Measurements from ENCODE around the gene SEPTIN6. TPM values are rescaled to one million over a fixed set of nuclear protein-coding genes. Genes with fewer than 3 reads are reported as not detected.

The SEPTIN6 gene
- total RNA-seq, 1 experiment from 2014 or later, result 31.2 TPM

DNA sequence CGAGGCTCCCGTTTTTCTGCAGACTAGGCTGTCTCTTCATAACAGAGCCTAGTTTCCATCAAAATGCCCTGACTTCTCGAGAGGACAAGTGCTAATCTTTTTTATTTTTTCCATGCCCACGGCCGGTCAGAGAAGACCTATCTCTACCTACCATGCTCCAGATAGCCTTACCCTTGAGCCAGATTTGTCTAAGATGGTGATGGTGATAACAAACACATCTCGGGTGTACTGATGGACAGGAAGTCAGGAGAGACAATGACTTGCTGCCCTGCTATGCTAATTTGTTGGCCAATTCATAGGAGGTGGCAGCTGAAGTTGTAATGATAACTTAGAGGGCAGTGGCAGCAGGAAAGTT, 44.6 kb downstream of the SEPTIN6 start:
- ChIA-PET POLR2A (no interaction called here), CTCF (no interaction called here)
- H3K27me3 ChIP-seq (ENCODE audit: control insufficient read depth, insufficient read depth, low read length), result no peaks in the 10 kb centered on the region
- H3K4me1 ChIP-seq (ENCODE audit: control insufficient read depth, insufficient read depth, low read length), result no peaks in the 10 kb centered on the region
- H3K27ac ChIP-seq (ENCODE audit: low read length), result no peak overlapping the region
- intact Hi-C loops (cut with micrococcal nuclease; ENCODE audit: unreplicated experiment), result no loop called here
- TF ChIP-seq SIN3A (IDR thresholded peaks at IDR 0.05; ENCODE audit: borderline replicate concordance, insufficient read depth, low read depth, low read length) (no peak), TCF7L2 (IDR thresholded peaks at IDR 0.05; ENCODE audit: low read depth, low read length) (no peak), POLR2AphosphoS5 (IDR thresholded peaks at IDR 0.05; ENCODE audit: low read depth, low read length) (no peak)
- TF ChIP-seq, protein P1, sequence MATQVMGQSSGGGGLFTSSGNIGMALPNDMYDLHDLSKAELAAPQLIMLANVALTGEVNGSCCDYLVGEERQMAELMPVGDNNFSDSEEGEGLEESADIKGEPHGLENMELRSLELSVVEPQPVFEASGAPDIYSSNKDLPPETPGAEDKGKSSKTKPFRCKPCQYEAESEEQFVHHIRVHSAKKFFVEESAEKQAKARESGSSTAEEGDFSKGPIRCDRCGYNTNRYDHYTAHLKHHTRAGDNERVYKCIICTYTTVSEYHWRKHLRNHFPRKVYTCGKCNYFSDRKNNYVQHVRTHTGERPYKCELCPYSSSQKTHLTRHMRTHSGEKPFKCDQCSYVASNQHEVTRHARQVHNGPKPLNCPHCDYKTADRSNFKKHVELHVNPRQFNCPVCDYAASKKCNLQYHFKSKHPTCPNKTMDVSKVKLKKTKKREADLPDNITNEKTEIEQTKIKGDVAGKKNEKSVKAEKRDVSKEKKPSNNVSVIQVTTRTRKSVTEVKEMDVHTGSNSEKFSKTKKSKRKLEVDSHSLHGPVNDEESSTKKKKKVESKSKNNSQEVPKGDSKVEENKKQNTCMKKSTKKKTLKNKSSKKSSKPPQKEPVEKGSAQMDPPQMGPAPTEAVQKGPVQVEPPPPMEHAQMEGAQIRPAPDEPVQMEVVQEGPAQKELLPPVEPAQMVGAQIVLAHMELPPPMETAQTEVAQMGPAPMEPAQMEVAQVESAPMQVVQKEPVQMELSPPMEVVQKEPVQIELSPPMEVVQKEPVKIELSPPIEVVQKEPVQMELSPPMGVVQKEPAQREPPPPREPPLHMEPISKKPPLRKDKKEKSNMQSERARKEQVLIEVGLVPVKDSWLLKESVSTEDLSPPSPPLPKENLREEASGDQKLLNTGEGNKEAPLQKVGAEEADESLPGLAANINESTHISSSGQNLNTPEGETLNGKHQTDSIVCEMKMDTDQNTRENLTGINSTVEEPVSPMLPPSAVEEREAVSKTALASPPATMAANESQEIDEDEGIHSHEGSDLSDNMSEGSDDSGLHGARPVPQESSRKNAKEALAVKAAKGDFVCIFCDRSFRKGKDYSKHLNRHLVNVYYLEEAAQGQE (IDR thresholded peaks at IDR 0.05; ENCODE audit: insufficient read depth in 1 of 2, low read depth in 2 of 2, low read length in 1 of 2), result no peak
- TF ChIP-seq, protein P2, sequence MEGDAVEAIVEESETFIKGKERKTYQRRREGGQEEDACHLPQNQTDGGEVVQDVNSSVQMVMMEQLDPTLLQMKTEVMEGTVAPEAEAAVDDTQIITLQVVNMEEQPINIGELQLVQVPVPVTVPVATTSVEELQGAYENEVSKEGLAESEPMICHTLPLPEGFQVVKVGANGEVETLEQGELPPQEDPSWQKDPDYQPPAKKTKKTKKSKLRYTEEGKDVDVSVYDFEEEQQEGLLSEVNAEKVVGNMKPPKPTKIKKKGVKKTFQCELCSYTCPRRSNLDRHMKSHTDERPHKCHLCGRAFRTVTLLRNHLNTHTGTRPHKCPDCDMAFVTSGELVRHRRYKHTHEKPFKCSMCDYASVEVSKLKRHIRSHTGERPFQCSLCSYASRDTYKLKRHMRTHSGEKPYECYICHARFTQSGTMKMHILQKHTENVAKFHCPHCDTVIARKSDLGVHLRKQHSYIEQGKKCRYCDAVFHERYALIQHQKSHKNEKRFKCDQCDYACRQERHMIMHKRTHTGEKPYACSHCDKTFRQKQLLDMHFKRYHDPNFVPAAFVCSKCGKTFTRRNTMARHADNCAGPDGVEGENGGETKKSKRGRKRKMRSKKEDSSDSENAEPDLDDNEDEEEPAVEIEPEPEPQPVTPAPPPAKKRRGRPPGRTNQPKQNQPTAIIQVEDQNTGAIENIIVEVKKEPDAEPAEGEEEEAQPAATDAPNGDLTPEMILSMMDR (IDR thresholded peaks at IDR 0.05), result no peak
- ATAC-seq, result no peak
- in situ Hi-C loops (cut with HindIII; ENCODE audit: low pct_unique_long_range_greater_than_20kb, low sequenced_read_pairs), result no loop called here
- no peaks in the 10 kb centered on the region for H3K9me3 ChIP-seq (ENCODE audit: control insufficient read depth, insufficient read depth, low read depth, low read length)
- H3K4me3 ChIP-seq (ENCODE audit: low read depth in 2 of 2, low read length in 2 of 2), result no peak overlapping the region
- BruUV-seq (replicated peaks), result TSS peak; percentile 51
- no peaks in the 10 kb centered on the region; the same call in 1 of the 2 replicates for H3K36me3 ChIP-seq (ENCODE audit: control insufficient read depth, insufficient read depth, low read length)
- no peak for DNase-seq (ENCODE audit: low read depth, low spot score)

DNA sequence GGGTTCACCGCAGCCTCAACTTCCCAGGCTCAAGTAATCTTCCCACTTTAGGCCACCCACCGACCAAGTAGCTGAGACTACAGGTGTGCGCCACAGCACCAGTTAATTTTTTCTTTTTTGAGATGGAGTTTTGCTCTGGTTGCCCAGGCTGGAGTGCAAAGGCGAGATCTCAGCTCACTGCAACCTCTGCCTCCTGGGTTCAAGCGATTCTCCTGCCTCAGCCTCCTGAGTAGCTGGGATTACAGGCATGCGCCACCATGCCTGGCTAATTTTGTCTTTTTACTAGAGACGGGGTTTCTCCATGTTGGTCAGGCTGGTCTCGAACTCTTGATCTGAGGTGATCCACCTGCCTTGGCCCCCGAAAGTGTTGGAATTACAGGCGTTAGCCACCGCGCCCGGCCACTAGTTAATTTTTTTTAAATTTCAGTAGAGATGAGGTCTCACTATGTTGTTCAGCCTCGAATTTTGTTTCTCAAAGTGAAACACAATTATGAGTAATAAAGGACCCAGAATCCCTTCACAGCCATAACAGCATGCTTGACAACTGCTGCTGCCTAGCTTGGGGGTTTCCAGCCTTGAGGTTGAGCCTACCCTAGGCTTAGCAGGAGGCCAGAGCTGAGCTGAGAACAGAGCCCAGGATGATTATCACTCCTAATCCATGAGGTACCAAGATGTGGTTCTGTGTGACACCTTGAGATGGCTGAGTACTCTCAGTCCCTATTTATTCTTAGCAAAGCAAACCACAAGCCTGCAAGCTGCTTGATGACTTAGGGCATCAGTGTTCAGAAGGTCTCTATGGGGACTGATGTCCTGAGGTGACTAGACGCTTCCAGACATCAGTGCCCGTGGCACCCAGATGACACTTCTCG, 45.2 kb downstream of the SEPTIN6 start:
- in situ Hi-C loops (cut with HindIII; ENCODE audit: low pct_unique_long_range_greater_than_20kb, low sequenced_read_pairs), result no loop called here
- no peak for ATAC-seq

More for the DNA sequence above, 45.2 kb downstream of the SEPTIN6 start:
- Histone ChIP-seq H3K36me3 (ENCODE audit: control insufficient read depth, insufficient read depth, low read length) (no peaks in the 10 kb centered on the region; the same call in 1 of the 2 replicates), H3K9me3 (ENCODE audit: control insufficient read depth, insufficient read depth, low read depth, low read length) (no peaks in the 10 kb centered on the region), H3K4me3 (ENCODE audit: low read depth in 2 of 2, low read length in 2 of 2) (no peak overlapping the region), H3K27ac (ENCODE audit: low read length) (no peak overlapping the region), H3K4me1 (ENCODE audit: control insufficient read depth, insufficient read depth, low read length) (no peaks in the 10 kb centered on the region), H3K27me3 (ENCODE audit: control insufficient read depth, insufficient read depth, low read length) (no peaks in the 10 kb centered on the region)
- CTCF ChIA-PET, result no interaction called here
- DNase-seq (ENCODE audit: low read depth, low spot score), result no peak
- no TSS peak for BruUV-seq (replicated peaks)
- intact Hi-C loops (cut with micrococcal nuclease; ENCODE audit: unreplicated experiment), result no loop called here
- POLR2A ChIA-PET, result no interaction called here
- TF ChIP-seq, protein P2 (IDR thresholded peaks at IDR 0.05), result no peak
- TF ChIP-seq SIN3A (IDR thresholded peaks at IDR 0.05; ENCODE audit: borderline replicate concordance, insufficient read depth, low read depth, low read length) (no peak), TCF7L2 (IDR thresholded peaks at IDR 0.05; ENCODE audit: low read depth, low read length) (no peak)
